Natural killer cell treated with Interleukin-12 subunit alpha and Interleukin-12 subunit beta and Interleukin-15 and Interleukin-18, amount 100 ng/mL, for 72 hours (primary cell): ENCODE results near the gene ACSM3. TPM values are rescaled to one million over a fixed set of nuclear protein-coding genes. Genes with fewer than 3 reads are reported as not detected.
"Not testable (repeated sequence)": the region's sequence is repeated elsewhere in the genome, so short reads cannot be mapped to it uniquely, and the experiment has no call there.

ENCODE experiments used
- ATAC-seq, 2 donors: fragments of 150-1000 bp; cut with Tn5 transposase in 1 of 2; sonication (Bioruptor Pico), chemical (Tn5 transposase) in 1 of 2; 2 replicates each; pipeline ENCODE4 v1.10.0; 2021
- DNase-seq: peaks from one replicate; pipeline ENCODE4 v3.0.0; 2022; ENCODE audit warnings: low spot score
- H3K27ac Mint-ChIP-seq, 2 donors: 1 replicate in 1 of 2; 2 replicates in 1 of 2; pipeline ENCODE4 v1.8.0; 2022; ENCODE audit warnings: mixed read lengths in 2 of 2, mild to moderate bottlenecking in 1 of 2, moderate library complexity in 1 of 2
- H3K27me3 Mint-ChIP-seq, 2 donors: 1 replicate in 1 of 2; 2 replicates in 1 of 2; pipeline ENCODE4 v1.8.0; 2022; ENCODE audit warnings: mixed read lengths in 2 of 2
- H3K36me3 Mint-ChIP-seq: one replicate; pipeline ENCODE4 v1.8.0; 2022; ENCODE audit warnings: mixed read lengths
- H3K4me1 Mint-ChIP-seq, 2 donors: 1 replicate in 1 of 2; 2 replicates in 1 of 2; pipeline ENCODE4 v1.8.0; 2022; ENCODE audit warnings: low read depth in 2 of 2, mixed read lengths in 2 of 2, mild to moderate bottlenecking in 1 of 2
- H3K4me3 Mint-ChIP-seq: one replicate; pipeline ENCODE4 v1.8.0; 2022; ENCODE audit warnings: mixed read lengths
- H3K9me3 Mint-ChIP-seq: 2 replicates; pipeline ENCODE4 v1.8.0; 2022; ENCODE audit warnings: mixed read lengths
- total RNA-seq, 2 donors: library from RNA; stranded (reverse); gene quantifications; one replicate each; pipeline ENCODE4 v1.2.3, GENCODE V29; 2022

Gene ACSM3
- total RNA-seq, 2 donors from 2014 or later: 1.5 to 7.2 TPM

DNA sequence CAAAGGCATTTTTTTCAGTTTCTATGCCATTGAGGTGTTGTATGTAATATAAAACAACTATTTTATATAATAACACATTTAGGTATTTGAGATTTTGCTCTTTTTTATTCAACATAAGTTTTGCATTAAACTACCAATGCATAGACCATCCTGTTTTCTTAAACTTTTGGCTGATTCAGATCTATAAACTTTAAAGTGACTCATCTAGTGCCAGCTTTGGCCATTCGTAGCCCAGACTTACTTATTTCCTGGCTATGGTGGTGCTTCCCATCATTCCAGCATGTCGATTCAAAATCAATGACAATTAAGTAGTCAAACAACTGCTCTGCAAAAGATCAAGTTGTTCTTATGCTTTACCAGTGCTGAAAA is 39.4 kb downstream of the ACSM3 start:
- H3K27me3 Mint-ChIP-seq: no peaks in the 10 kb centered on the region
- H3K4me1 Mint-ChIP-seq: peaks cover 13 to 17% of the 10 kb centered on the region in 2 donors
- no peak overlapping the region for H3K27ac Mint-ChIP-seq
- H3K4me3 Mint-ChIP-seq: no peak overlapping the region
- ATAC-seq: no peak
- H3K9me3 Mint-ChIP-seq: no peaks in the 10 kb centered on the region
- H3K36me3 Mint-ChIP-seq: peaks cover under 1% of the 10 kb centered on the region
- DNase-seq: no peak

DNA sequence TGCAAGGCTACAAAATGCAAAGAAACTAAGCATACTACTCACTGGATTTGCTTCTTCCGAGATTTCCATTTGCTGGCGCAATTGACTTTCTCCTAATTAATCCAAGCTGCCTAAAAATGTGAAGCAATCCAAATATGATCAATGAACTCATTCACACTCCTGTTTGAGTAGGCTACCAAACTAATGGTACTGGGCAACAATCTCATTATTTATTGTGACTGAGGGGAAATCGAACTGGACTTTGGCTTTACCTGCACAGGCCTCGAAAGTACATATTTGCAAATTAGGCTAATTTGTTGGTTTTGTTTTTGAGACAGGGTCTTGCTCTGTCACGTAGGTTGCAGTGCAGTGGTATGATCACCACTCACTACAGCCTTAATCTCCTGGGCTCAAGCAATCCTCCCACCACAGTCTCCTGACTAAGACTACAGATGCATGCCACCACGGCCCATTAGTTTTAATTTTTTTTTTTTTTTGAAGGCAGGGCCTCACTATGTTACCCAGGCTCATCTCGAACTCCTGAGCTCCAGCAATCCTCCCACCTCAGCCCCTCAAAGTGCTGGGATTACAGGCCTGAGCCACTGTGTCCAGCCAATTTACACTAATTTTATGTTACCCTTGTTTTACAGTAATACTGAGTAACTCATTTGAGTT is 39.9 kb downstream of the ACSM3 start:
- Mint-ChIP-seq H3K27me3 (no peaks in the 10 kb centered on the region), H3K36me3 (no peaks in the 10 kb centered on the region), H3K4me1 (peaks cover 15 to 19% of the 10 kb centered on the region in 2 donors), H3K27ac (no peak overlapping the region), H3K9me3 (no peaks in the 10 kb centered on the region), H3K4me3 (no peak overlapping the region)
- no peak for DNase-seq
- ATAC-seq: no peak

GRCh38 chr16:20805684-20806167 is 41.9 kb downstream of the ACSM3 start:
- not testable (repeated sequence) for H3K36me3 Mint-ChIP-seq, DNase-seq, ATAC-seq, H3K27me3 Mint-ChIP-seq, H3K9me3 Mint-ChIP-seq
- Mint-ChIP-seq H3K27ac (peak overlapping the region; percentile 99 to 100), H3K4me1 (peaks cover 19 to 23% of the 10 kb centered on the region in 2 donors), H3K4me3 (peak overlapping the region; percentile 99)

DNA sequence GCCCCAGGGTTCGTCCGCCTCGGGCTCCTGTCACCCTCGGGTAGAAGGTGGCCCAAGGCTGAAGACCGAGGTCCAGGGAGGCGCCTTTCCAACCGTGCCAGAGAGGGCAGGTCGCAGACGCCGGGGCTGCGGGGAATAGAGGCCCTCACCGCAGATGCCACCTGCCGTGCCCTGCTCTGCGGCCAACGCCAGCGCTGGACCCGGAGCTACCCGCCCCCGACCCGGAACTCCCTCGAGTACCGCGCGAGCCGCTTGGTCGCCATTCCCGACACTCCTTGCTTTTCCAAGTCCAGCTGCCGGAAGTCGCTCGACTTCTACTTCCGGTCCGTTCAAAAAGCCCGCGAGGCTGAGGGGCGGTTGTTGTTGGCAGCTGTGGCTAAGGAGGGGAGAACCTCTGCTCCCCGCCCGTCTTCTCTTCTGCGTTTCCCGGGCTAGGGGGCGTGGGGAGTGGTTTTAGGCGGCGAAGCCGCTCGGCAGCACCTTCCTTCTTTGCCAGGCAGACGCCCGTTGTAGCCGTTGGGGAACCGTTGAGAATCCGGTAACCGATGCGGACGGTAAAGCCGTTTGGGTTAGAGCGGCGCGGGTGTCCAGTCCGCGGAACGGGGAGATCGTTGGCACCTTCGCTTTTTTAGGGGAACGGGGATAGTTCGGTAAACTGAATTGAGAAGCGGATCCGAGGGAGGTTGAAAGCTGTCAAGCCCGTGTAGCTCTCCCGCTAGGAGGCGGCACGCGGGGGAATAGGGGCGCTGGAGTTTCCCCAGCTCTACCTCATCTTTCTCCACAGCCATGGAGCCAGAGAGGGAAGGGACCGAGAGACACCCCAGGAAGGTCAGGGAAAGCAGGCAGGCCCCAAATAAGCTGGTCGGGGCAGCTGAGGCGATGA is 42.6 kb downstream of the ACSM3 start, which contains the start of the genes ERI2 and REXO5:
Gene ERI2, minus strand, starts transcription at position 305 of the 883 bp plus-strand sequence. Its CDS starts 42 bp downstream, at position 263.
Gene REXO5, plus strand, starts transcription at position 360 of the 883 bp plus-strand sequence. Its CDS starts 427 bp downstream, at position 787.
- no peaks in the 10 kb centered on the region for H3K36me3 Mint-ChIP-seq
- DNase-seq: peak; percentile 87
- H3K27me3 Mint-ChIP-seq: no peaks in the 10 kb centered on the region
- peaks cover 23 to 27% of the 10 kb centered on the region in 2 donors for H3K4me1 Mint-ChIP-seq
- peak within 1 kb of the TSS; percentile 99 to 100 for H3K27ac Mint-ChIP-seq
- no peaks in the 10 kb centered on the region for H3K9me3 Mint-ChIP-seq
- ATAC-seq: peak; percentile 91 to 92
- peak within 1 kb of the TSS; percentile 99 for H3K4me3 Mint-ChIP-seq

DNA sequence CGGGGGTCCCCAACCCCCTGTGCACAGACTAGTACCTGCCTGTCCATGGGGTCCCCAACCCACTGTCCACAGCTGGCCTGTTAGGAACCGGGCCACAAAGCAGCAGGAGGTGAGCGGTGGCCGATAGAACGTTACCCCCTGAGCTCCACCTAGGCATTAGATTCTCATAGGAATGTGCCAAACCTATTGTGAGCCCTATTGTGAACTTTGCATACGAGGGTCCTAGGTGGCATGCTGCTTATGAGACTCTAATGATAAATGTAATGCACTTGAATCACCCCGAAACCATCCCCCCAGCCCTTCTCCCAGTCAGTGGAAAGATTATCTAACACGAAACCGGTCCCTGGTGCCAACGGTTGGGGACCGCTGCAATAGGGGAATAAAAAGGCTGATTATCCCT is 44.0 kb downstream of the ACSM3 start:
- ATAC-seq: no peak
- peak overlapping the region; percentile 99 for H3K4me3 Mint-ChIP-seq
- no peaks in the 10 kb centered on the region for H3K36me3 Mint-ChIP-seq
- DNase-seq: no peak
- peak overlapping the region; percentile 99 to 100 for H3K27ac Mint-ChIP-seq
- no peaks in the 10 kb centered on the region for H3K27me3 Mint-ChIP-seq
- H3K9me3 Mint-ChIP-seq: no peaks in the 10 kb centered on the region
- H3K4me1 Mint-ChIP-seq: peaks cover 23 to 27% of the 10 kb centered on the region in 2 donors

DNA sequence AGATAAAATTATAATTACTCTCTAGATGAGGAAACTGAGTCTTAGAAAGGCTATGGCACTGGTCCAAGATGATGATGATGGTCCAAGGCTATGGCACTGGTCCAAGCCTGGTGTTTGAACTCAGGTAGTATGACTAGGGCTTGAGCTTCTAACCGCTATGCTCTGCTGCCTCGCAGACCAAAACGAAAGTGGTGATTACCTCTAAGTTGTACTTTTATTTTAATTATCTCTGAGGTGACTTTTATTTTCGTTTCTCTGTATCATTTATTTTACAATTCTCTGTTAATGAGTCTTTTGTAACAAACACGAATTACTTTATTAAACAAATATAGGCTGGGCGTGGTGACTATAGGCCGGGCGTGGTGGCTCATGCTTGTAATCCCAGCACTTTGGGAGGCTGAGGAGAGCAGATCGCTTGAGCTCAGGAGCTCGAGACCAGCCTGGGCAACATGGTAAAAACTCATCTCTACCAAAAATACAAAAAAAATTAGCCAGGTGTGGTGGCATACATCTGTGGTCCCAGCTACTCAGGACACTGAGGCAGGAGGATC is 48.1 kb downstream of the ACSM3 start:
- H3K36me3 Mint-ChIP-seq: peaks cover 6% of the 10 kb centered on the region

DNA sequence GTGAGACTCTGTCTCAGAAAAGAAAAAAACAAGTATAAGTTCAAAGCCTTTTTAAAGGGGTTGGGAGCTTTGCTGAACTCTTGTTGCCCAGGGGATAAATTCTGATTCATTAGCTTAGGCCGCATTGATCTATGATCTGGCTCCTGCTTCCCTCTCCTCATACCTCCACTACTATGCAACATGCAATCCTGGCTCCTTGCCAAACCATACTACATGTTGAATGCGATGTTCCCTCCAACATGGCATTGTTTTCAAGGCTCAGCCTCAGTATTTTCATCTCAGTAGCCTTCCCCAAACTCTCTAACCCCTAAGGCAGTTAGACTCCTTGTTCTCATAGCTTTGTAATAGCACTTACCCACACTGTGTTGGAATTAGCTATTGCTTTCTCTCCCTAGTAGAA is 48.7 kb downstream of the ACSM3 start:
- Mint-ChIP-seq H3K9me3 (no peaks in the 10 kb centered on the region), H3K27me3 (no peaks in the 10 kb centered on the region), H3K27ac (no peak overlapping the region), H3K4me1 (peaks cover 17 to 23% of the 10 kb centered on the region in 2 donors), H3K4me3 (no peak overlapping the region), H3K36me3 (peaks cover 6% of the 10 kb centered on the region)
- ATAC-seq: no peak
- DNase-seq: no peak

More for the DNA sequence above, 48.1 kb downstream of the ACSM3 start:
- ATAC-seq (no peak), DNase-seq (no peak)
- H3K27me3 Mint-ChIP-seq: no peaks in the 10 kb centered on the region
- H3K4me1 Mint-ChIP-seq: peaks cover 20 to 23% of the 10 kb centered on the region in 2 donors
- H3K27ac Mint-ChIP-seq: no peak overlapping the region
- no peak overlapping the region for H3K4me3 Mint-ChIP-seq
- H3K9me3 Mint-ChIP-seq: no peaks in the 10 kb centered on the region

- peak overlapping the region; percentile 11 for H3K4me3 Mint-ChIP-seq
- ATAC-seq: peak in 1 of 2 donors; percentile 80
- H3K4me1 Mint-ChIP-seq: peaks cover 11 to 14% of the 10 kb centered on the region in 2 donors
- peaks cover 6% of the 10 kb centered on the region for H3K36me3 Mint-ChIP-seq
- DNase-seq: no peak
- no peaks in the 10 kb centered on the region for H3K9me3 Mint-ChIP-seq
- peak overlapping the region; percentile 4 to 17 for H3K27ac Mint-ChIP-seq
- no peaks in the 10 kb centered on the region for H3K27me3 Mint-ChIP-seq
These were observed 51.0 kb downstream of the ACSM3 start for GRCh38 chr16:20814784-20815183.

GRCh38 chr16:20818929-20819585 is 55.2 kb downstream of the ACSM3 start:
- DNase-seq (no peak), ATAC-seq (no peak)
- H3K27ac Mint-ChIP-seq: no peak overlapping the region
- no peaks in the 10 kb centered on the region for H3K9me3 Mint-ChIP-seq
- peaks cover 10 to 21% of the 10 kb centered on the region in 2 donors for H3K4me1 Mint-ChIP-seq
- peaks cover 14% of the 10 kb centered on the region for H3K36me3 Mint-ChIP-seq
- no peak overlapping the region for H3K4me3 Mint-ChIP-seq
- no peaks in the 10 kb centered on the region for H3K27me3 Mint-ChIP-seq

- no peaks in the 10 kb centered on the region for H3K9me3 Mint-ChIP-seq
- peaks cover 13% of the 10 kb centered on the region for H3K36me3 Mint-ChIP-seq
- H3K4me1 Mint-ChIP-seq: peaks cover 8 to 15% of the 10 kb centered on the region in 2 donors
- no peak overlapping the region for H3K4me3 Mint-ChIP-seq
- ATAC-seq (no peak), DNase-seq (no peak)
- no peaks in the 10 kb centered on the region for H3K27me3 Mint-ChIP-seq
- H3K27ac Mint-ChIP-seq: peak overlapping the region; percentile 19 to 66
These were observed 57.9 kb downstream of the ACSM3 start for GRCh38 chr16:20821682-20822081.

DNA sequence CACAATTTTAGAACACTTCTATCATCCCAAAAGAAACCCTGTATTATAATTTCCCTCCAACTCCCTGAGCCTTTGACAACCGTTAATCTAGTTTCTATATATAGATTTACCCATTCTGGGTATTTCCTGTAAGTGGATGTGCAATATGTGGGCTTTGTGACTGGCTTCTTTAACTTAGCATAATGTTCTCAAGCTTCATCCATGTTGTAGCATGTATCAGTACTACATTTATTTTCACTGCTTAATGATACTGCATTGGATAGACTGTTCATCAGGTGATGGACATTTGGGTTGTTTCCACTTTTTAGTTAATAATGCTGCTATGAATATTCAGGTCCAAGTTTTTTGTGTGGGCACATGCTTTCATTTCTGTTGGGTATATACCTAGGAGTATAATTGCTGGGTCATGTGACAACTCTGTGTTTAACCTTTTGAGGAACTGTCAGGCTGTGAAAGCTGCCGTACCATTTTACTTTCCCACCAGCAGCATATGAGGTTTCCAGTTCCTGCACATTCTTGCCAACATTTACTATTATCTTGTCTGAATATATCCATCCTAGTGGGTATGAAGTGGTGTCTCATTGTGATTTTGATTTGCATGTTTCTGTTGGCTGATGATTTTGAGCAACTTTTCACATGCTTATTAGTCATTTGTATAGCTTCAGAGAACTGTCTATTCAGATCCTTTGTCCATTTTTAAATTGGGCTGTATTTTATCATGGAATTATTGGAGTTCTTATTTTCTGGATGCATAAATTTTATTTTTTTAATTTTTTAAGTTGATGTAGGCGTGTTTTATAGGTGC is 58.9 kb downstream of the ACSM3 start:
- H3K27ac Mint-ChIP-seq: peak overlapping the region; percentile 54 to 82
- peak overlapping the region; percentile 63 for H3K4me3 Mint-ChIP-seq
- H3K9me3 Mint-ChIP-seq: no peaks in the 10 kb centered on the region
- H3K4me1 Mint-ChIP-seq: peaks cover 8 to 15% of the 10 kb centered on the region in 2 donors
- H3K36me3 Mint-ChIP-seq: peaks cover 17% of the 10 kb centered on the region
- no peaks in the 10 kb centered on the region for H3K27me3 Mint-ChIP-seq
- DNase-seq (no peak), ATAC-seq (peak; percentile 59 to 65)

DNA sequence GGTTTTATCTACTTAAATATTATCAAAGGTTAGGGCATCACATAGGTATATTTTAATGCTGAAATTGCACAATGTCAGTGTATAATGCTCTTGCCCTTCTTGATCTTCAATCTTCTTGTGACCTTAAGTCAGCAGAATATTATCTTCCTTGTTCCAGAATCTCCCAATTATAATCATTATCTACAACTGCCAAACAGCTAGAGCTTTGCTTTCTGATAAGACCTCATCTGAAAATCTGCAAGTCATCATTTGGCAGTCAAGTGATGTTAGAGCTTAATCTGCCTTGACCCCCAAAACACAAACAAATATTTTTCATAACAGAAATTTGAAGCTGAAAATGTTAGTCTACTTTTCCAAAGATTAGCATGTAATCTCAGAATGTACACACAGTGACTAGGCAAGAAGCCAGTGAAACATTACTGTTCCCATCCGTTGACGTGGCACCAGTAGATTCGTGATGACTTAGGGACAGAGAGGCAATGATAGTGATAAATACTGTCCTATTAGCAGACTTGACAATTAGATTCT is 62.3 kb downstream of the ACSM3 start:
- no peaks in the 10 kb centered on the region for H3K27me3 Mint-ChIP-seq
- no peak overlapping the region for H3K4me3 Mint-ChIP-seq
- no peak for DNase-seq
- H3K9me3 Mint-ChIP-seq: no peaks in the 10 kb centered on the region
- no peak for ATAC-seq
- H3K36me3 Mint-ChIP-seq: peaks cover 17% of the 10 kb centered on the region
- peaks cover 8 to 15% of the 10 kb centered on the region in 2 donors for H3K4me1 Mint-ChIP-seq
- no peak overlapping the region for H3K27ac Mint-ChIP-seq
